ENCODE measurements around the gene RBM10. TPM values are rescaled to one million over a fixed set of nuclear protein-coding genes. Genes with fewer than 3 reads are reported as not detected.

The RBM10 gene
- total RNA-seq, 1 donor from 2014 or later, result 27.4 TPM

GRCh38 chrX:47208108-47208507 lies 63.1 kb downstream of the RBM10 start:
- no peak for DNase-seq
- ATAC-seq (ENCODE audit: poor library complexity), result no peak
- intact Hi-C loops (cut with DNase I), result no loop called here

- ATAC-seq (ENCODE audit: poor library complexity), result peak; percentile 77
- peak; percentile 42 for DNase-seq
- intact Hi-C loops (cut with DNase I), result no loop called here
Observed at GRCh38 chrX:47209508-47210238, 64.7 kb downstream of the RBM10 start.

GRCh38 chrX:47210661-47211425 lies 65.8 kb downstream of the RBM10 start:
- ATAC-seq (ENCODE audit: poor library complexity) (no peak), DNase-seq (no peak)
- intact Hi-C loops (cut with DNase I), result no loop called here

GRCh38 chrX:47212381-47213293 lies 67.6 kb downstream of the RBM10 start:
- intact Hi-C loops (cut with DNase I), result no loop called here

GRCh38 chrX:47214435-47215077 lies 69.5 kb downstream of the RBM10 start:
- DNase-seq, result no peak
- intact Hi-C loops (cut with DNase I), result no loop called here
- no peak for ATAC-seq (ENCODE audit: poor library complexity)

More at GRCh38 chrX:47212381-47213293, 67.6 kb downstream of the RBM10 start:
- no peak for ATAC-seq (ENCODE audit: poor library complexity)
- no peak for DNase-seq

- intact Hi-C loops (cut with DNase I), result no loop called here
- ATAC-seq (ENCODE audit: poor library complexity) (no peak), DNase-seq (no peak)
Observed at GRCh38 chrX:47215291-47215900, 70.4 kb downstream of the RBM10 start.

- intact Hi-C loops (cut with DNase I), result no loop called here
- ATAC-seq (ENCODE audit: poor library complexity) (no peak), DNase-seq (no peak)
Observed at GRCh38 chrX:47216393-47216925, 71.4 kb downstream of the RBM10 start.

GRCh38 chrX:47217121-47217851 lies 72.3 kb downstream of the RBM10 start:
- peak; percentile 10 for ATAC-seq (ENCODE audit: poor library complexity)
- peak; percentile 45 for DNase-seq
- intact Hi-C loops (cut with DNase I), result no loop called here

GRCh38 chrX:47217852-47218279 lies 72.8 kb downstream of the RBM10 start:
- intact Hi-C loops (cut with DNase I), result no loop called here
- ATAC-seq (ENCODE audit: poor library complexity) (peak; percentile 89), DNase-seq (peak; percentile 97)

- intact Hi-C loops (cut with DNase I), result no loop called here
- peak; percentile 83 for DNase-seq
Observed at GRCh38 chrX:47218280-47218919, 73.4 kb downstream of the RBM10 start, which contains the start of gene CDK16. Gene CDK16 (plus strand): TSS chrX:47218681. CDS start chrX:47223558, 4,877 bp downstream.

GRCh38 chrX:47218920-47219815 lies 74.1 kb downstream of the RBM10 start:
- peak; percentile 7 for ATAC-seq (ENCODE audit: poor library complexity)
- intact Hi-C loops (cut with DNase I), result no loop called here
- peak; percentile 57 for DNase-seq

More at GRCh38 chrX:47218280-47218919, 73.4 kb downstream of the RBM10 start, which contains the start of gene CDK16:
- peak; percentile 81 for ATAC-seq (ENCODE audit: poor library complexity)

- no peak for DNase-seq
- intact Hi-C loops (cut with DNase I), result no loop called here
- no peak for ATAC-seq (ENCODE audit: poor library complexity)
Observed at GRCh38 chrX:47221756-47222155, 76.7 kb downstream of the RBM10 start.

- intact Hi-C loops (cut with DNase I), result no loop called here
Observed at GRCh38 chrX:47222751-47223350, 77.8 kb downstream of the RBM10 start.

GRCh38 chrX:47223476-47224250 lies 78.6 kb downstream of the RBM10 start:
- DNase-seq (no peak), ATAC-seq (ENCODE audit: poor library complexity) (no peak)
- intact Hi-C loops (cut with DNase I), result no loop called here

More at GRCh38 chrX:47222751-47223350, 77.8 kb downstream of the RBM10 start:
- ATAC-seq (ENCODE audit: poor library complexity), result no peak
- DNase-seq, result no peak

Data from Right ventricle myocardium superior (tissue), 1 donor.